RWPE2 (cell line): ENCODE results near the gene SLC44A5.
A peak's percentile ranks its signal among the peaks of the same experiment; 100 is the strongest.
"Not testable (repeated sequence)": the region's sequence is repeated elsewhere in the genome, so short reads cannot be mapped to it uniquely, and the experiment has no call there.

Experiments
- ATAC-seq: fragments of 200-7000 bp; cut with Tn5 transposase; 3 replicates; pipeline ENCODE4 v1.9.1; 2021; ENCODE audit warnings: low read depth
- DNase-seq: peaks from one replicate; pipeline ENCODE4 v3.0.0-alpha.2; 2020; ENCODE audit warnings: low spot score
- H3K27ac ChIP-seq: fragments of 450-650 bp; 2 replicates; pipeline ENCODE4 v1.5.1; 2017; ENCODE audit warnings: mild to moderate bottlenecking; ENCODE audit not compliant: poor library complexity, severe bottlenecking
- H3K27me3 ChIP-seq: fragments of 250-450 bp; sonication (Bioruptor Pico); 2 replicates; pipeline ENCODE4 v1.5.1; 2021; ENCODE audit warnings: mild to moderate bottlenecking, moderate library complexity; ENCODE audit not compliant: insufficient read depth, poor library complexity, severe bottlenecking
- H3K36me3 ChIP-seq: fragments of 250-450 bp; sonication (Bioruptor Pico); 2 replicates; pipeline ENCODE4 v1.5.1; 2020; ENCODE audit warnings: low read depth, mild to moderate bottlenecking, moderate library complexity
- H3K4me1 ChIP-seq: fragments of 250-450 bp; sonication (Bioruptor Pico); 2 replicates; pipeline ENCODE4 v1.5.1; 2021; ENCODE audit warnings: mild to moderate bottlenecking, moderate library complexity; ENCODE audit not compliant: insufficient read depth, poor library complexity, severe bottlenecking
- H3K4me3 ChIP-seq: fragments of 250-450 bp; sonication (Bioruptor Pico); 2 replicates; pipeline ENCODE4 v1.5.1; 2021; ENCODE audit warnings: mild to moderate bottlenecking, moderate library complexity; ENCODE audit not compliant: severe bottlenecking
- H3K9me3 ChIP-seq: fragments of 250-450 bp; sonication (Bioruptor Pico); 2 replicates; pipeline ENCODE4 v1.5.1; 2021; ENCODE audit warnings: mild to moderate bottlenecking, moderate library complexity; ENCODE audit not compliant: severe bottlenecking
- TF ChIP-seq, protein P1 (sequence below): fragments of 450-650 bp; IDR thresholded peaks from one replicate; pipeline ENCODE4 v1.5.1; 2017; ENCODE audit warnings: mild to moderate bottlenecking, moderate library complexity; ENCODE audit not compliant: poor library complexity, severe bottlenecking

SLC44A5 gene

DNA sequence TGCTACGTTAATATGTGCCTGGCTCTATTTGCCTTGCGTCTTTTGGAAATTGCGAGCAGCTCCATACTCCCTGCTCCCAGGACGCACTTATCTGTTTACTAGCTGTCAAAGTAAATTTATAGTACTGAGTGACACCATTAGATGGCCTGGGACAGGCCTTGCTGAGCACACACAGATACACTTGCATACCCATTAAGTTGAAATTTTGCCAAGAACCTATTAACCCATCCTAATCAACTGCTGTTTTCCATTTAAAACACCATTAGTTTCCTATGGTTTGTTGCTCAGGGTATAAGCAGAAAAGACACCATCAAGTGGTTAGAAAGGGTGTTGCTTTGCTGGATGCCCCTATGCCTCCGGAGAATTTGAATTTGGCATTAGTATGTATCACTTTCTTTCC is 187.3 kb downstream of the SLC44A5 start:
- no peak overlapping the region for H3K4me3 ChIP-seq
- ATAC-seq (no peak), DNase-seq (no peak)
- no peaks in the 10 kb centered on the region for H3K36me3 ChIP-seq
- TF ChIP-seq, protein P1, sequence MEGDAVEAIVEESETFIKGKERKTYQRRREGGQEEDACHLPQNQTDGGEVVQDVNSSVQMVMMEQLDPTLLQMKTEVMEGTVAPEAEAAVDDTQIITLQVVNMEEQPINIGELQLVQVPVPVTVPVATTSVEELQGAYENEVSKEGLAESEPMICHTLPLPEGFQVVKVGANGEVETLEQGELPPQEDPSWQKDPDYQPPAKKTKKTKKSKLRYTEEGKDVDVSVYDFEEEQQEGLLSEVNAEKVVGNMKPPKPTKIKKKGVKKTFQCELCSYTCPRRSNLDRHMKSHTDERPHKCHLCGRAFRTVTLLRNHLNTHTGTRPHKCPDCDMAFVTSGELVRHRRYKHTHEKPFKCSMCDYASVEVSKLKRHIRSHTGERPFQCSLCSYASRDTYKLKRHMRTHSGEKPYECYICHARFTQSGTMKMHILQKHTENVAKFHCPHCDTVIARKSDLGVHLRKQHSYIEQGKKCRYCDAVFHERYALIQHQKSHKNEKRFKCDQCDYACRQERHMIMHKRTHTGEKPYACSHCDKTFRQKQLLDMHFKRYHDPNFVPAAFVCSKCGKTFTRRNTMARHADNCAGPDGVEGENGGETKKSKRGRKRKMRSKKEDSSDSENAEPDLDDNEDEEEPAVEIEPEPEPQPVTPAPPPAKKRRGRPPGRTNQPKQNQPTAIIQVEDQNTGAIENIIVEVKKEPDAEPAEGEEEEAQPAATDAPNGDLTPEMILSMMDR, result no peak
- H3K27me3 ChIP-seq, result no peaks in the 10 kb centered on the region
- no peak overlapping the region for H3K27ac ChIP-seq
- H3K4me1 ChIP-seq, result no peaks in the 10 kb centered on the region
- H3K9me3 ChIP-seq, result no peaks in the 10 kb centered on the region

DNA sequence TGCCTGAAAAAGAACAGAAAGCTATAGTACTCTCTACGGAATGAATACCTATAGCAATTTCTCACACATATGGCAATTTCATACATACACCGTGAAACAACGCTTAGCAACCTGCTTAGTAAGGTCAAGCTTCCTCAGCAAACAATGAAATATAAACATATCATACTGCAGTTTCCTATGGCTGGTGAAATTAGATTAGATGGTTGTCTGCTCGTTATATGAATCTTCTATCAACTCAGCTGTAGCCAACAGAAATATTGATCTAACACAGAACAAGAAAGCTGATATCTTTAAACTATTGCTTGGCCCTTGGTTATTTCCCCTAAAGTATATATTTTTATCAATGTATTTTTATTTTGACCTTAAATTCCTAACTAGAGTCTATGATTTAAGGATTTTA is 187.8 kb downstream of the SLC44A5 start:
- H3K4me3 ChIP-seq, result no peak overlapping the region
- H3K27me3 ChIP-seq, result no peaks in the 10 kb centered on the region
- ATAC-seq (no peak), DNase-seq (no peak)
- TF ChIP-seq, protein P1, result no peak
- no peak overlapping the region for H3K27ac ChIP-seq
- no peaks in the 10 kb centered on the region for H3K4me1 ChIP-seq
- no peaks in the 10 kb centered on the region for H3K36me3 ChIP-seq
- no peaks in the 10 kb centered on the region for H3K9me3 ChIP-seq

DNA sequence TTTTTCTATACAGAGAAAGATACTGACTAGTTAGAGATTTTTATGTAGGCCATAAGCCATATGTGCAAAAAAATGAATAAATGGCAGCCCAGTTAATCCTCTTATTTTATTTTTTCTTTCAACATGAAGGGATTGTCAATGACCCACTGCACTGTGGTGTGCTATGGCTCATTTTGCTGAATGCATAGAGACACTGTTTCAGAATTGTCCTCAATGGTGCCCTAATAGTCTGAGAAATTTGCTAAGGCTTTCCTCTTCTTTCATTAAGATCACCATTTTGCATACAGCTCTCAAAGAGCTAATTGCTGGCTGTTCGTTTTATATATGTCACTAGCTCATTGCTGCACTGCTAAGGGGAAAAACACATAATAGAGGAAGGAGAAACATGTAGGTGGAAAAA is 189.5 kb downstream of the SLC44A5 start:
- Histone ChIP-seq H3K36me3 (no peaks in the 10 kb centered on the region), H3K4me1 (no peaks in the 10 kb centered on the region), H3K27ac (no peak overlapping the region), H3K9me3 (no peaks in the 10 kb centered on the region), H3K27me3 (no peaks in the 10 kb centered on the region), H3K4me3 (no peak overlapping the region)
- ATAC-seq (no peak), DNase-seq (no peak)
- TF ChIP-seq, protein P1, result no peak

DNA sequence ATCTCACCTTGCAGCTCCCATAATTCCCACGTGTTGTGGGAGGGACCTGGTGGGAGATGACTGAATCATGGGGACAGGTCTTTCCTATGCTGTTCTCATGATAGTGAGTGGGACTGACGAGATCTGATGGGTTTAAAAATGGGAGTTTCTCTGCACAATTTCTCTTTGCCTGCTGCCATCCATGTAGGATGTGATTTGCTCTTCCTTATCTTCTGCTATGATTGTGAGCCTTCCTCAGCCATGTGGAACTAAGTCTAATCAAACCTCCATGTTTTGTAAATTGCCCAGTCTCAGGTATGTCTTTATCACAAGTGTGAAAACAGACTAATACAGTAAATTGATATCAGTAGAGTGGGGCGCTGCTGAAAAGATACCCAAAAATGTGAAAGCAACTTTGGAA is 195.7 kb downstream of the SLC44A5 start:
- H3K36me3 ChIP-seq, result no peaks in the 10 kb centered on the region
- TF ChIP-seq, protein P1, result no peak
- H3K9me3 ChIP-seq, result no peaks in the 10 kb centered on the region
- H3K4me1 ChIP-seq, result no peaks in the 10 kb centered on the region
- no peak overlapping the region for H3K4me3 ChIP-seq
- no peak for DNase-seq
- no peak overlapping the region for H3K27ac ChIP-seq
- ATAC-seq, result no peak
- H3K27me3 ChIP-seq, result no peaks in the 10 kb centered on the region

DNA sequence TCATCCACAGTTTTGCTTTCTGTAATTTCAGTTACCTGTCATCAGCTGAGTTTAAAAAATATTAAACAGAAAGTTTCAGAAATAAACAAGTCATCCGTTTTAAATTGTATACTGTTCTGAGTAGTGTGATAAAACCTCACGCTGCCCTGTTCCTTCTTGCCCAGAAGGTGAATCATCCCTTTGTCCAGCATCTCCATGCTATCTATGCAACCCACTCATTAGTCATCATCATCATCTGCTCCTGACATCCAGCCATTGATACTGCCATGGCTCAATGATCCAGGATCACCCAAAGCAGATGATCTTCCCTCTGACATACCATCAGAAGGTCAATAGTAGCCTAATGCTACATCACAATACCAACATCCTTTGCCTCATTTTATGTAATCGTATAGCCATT is 198.3 kb downstream of the SLC44A5 start:
- H3K4me1 ChIP-seq, result no peaks in the 10 kb centered on the region
- ATAC-seq, result peak; percentile 92

DNA sequence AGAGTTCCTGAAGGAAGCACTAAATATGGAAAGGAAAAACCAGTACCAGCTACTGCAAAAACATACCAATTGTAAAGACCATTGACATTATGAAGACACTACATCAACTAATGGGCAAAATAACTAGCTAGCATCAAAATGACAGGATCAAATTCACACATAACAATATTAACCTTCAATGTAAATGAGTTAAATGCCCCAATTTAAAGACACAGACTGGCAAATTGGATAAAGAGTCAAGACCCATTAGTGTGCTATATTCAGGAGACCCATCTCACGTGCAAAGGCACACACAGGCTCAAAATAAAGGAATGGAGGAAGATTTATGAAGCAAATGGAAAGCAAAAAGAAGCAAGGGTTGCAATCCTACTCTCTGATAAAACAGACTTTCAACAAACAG is 206.2 kb downstream of the SLC44A5 start:
- H3K4me3 ChIP-seq, H3K4me1 ChIP-seq, H3K27me3 ChIP-seq, H3K27ac ChIP-seq, ATAC-seq, DNase-seq, H3K9me3 ChIP-seq, H3K36me3 ChIP-seq: not testable (repeated sequence)

More for the DNA sequence above, 198.3 kb downstream of the SLC44A5 start:
- TF ChIP-seq, protein P1, result no peak
- DNase-seq, result no peak
- no peak overlapping the region for H3K27ac ChIP-seq
- H3K36me3 ChIP-seq, result no peaks in the 10 kb centered on the region
- H3K9me3 ChIP-seq, result no peaks in the 10 kb centered on the region
- no peak overlapping the region for H3K4me3 ChIP-seq
- no peaks in the 10 kb centered on the region for H3K27me3 ChIP-seq

DNA sequence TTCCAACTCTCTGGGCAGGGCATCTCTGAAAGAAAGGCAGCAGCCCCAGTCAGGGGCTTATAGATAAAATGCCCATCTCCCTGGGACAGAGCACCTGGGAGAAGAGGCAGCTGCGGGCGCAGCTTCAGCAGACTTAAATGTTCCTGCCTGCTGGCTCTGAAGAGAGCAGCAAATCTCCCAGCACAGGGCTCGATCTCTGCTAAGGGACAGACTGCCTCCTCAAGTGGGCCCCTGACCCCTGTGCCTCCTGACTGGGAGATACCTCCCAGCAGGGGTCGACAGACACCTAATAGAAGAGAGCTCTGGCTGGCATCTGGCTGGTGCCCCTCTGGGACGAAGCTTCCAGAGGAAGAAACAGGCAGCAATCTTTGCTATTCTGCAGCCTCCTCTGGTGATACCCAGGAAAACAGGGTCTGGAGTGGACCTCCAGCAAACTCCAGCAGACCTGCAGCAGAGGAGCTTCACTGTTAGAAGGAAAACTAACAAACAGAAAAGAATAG is 207.7 kb downstream of the SLC44A5 start:
- not testable (repeated sequence) for DNase-seq, H3K27ac ChIP-seq, H3K9me3 ChIP-seq, ATAC-seq, H3K4me1 ChIP-seq, H3K4me3 ChIP-seq, H3K36me3 ChIP-seq, H3K27me3 ChIP-seq
